Astrocyte (in vitro differentiated cells and primary cell): ENCODE results near the gene REEP6. TPM values are rescaled to one million over a fixed set of nuclear protein-coding genes. Genes with fewer than 3 reads are reported as not detected.
"Not testable (repeated sequence)": the region's sequence is repeated elsewhere in the genome, so short reads cannot be mapped to it uniquely, and the experiment has no call there.

Experiments used
- DNase-seq: peaks from one replicate; pipeline ENCODE4 v3.0.0-alpha.2; 2010; ENCODE audit warnings: low read depth
- FAIRE-seq: peaks from 2 replicates; lab custom pipeline; 2011; peaks lifted over from hg19 to GRCh38; lab: Jason Lieb, UNC
- H2AFZ ChIP-seq: 2 replicates; pipeline ENCODE4 v1.6.0; 2012; ENCODE audit warnings: low read depth, low read length, inconsistent platforms
- H3K27ac ChIP-seq: 2 replicates; pipeline ENCODE4 v1.5.1; 2011; ENCODE audit warnings: low read depth, low read length, inconsistent platforms
- H3K27me3 ChIP-seq: 2 replicates; pipeline ENCODE4 v1.6.0; 2011; ENCODE audit warnings: low read length, inconsistent platforms; ENCODE audit not compliant: insufficient read depth
- H3K36me3 ChIP-seq: 2 replicates; pipeline ENCODE4 v1.5.1; 2011; ENCODE audit warnings: low read length, inconsistent platforms; ENCODE audit not compliant: insufficient read depth
- H3K4me1 ChIP-seq: 2 replicates; pipeline ENCODE4 v1.5.1; 2011; ENCODE audit warnings: low read length, inconsistent platforms; ENCODE audit not compliant: insufficient read depth
- H3K4me2 ChIP-seq: 2 replicates; pipeline ENCODE4 v1.6.0; 2012; ENCODE audit warnings: low read length, inconsistent platforms
- H3K4me3 ChIP-seq: 2 replicates; pipeline ENCODE4 v1.5.1; 2011; ENCODE audit warnings: low read depth, mild to moderate bottlenecking, low read length, inconsistent platforms; ENCODE audit not compliant: insufficient read depth
- H3K79me2 ChIP-seq: 2 replicates; pipeline ENCODE4 v1.6.0; 2012; ENCODE audit warnings: mild to moderate bottlenecking, low read length, inconsistent platforms; ENCODE audit not compliant: insufficient read depth
- H3K9ac ChIP-seq: 2 replicates; pipeline ENCODE4 v1.6.0; 2012; ENCODE audit warnings: mild to moderate bottlenecking, low read length, inconsistent platforms
- H3K9me3 ChIP-seq: 2 replicates; pipeline ENCODE4 v1.5.1; 2012; ENCODE audit warnings: low read depth, mild to moderate bottlenecking, low read length, inconsistent platforms; ENCODE audit not compliant: insufficient read depth
- H4K20me1 ChIP-seq: 2 replicates; pipeline ENCODE4 v1.6.0; 2012; ENCODE audit warnings: low read length, inconsistent platforms; ENCODE audit not compliant: insufficient read depth
- H3K27ac Mint-ChIP-seq: one replicate; pipeline ENCODE4 v1.8.0; 2021; ENCODE audit warnings: mild to moderate bottlenecking, mixed read lengths; ENCODE audit not compliant: unreplicated experiment
- H3K27me3 Mint-ChIP-seq: one replicate; pipeline ENCODE4 v1.8.0; 2021; ENCODE audit warnings: low read depth, mixed read lengths; ENCODE audit not compliant: unreplicated experiment
- H3K36me3 Mint-ChIP-seq: one replicate; pipeline ENCODE4 v1.8.0; 2021; ENCODE audit warnings: low read depth, mixed read lengths; ENCODE audit not compliant: unreplicated experiment
- H3K4me1 Mint-ChIP-seq: one replicate; pipeline ENCODE4 v1.8.0; 2021; ENCODE audit warnings: low read depth, mixed read lengths; ENCODE audit not compliant: unreplicated experiment
- H3K4me3 Mint-ChIP-seq: one replicate; pipeline ENCODE4 v1.8.0; 2021; ENCODE audit warnings: mild to moderate bottlenecking, moderate library complexity, mixed read lengths; ENCODE audit not compliant: unreplicated experiment
- H3K9me3 Mint-ChIP-seq: one replicate; pipeline ENCODE4 v1.8.0; 2021; ENCODE audit warnings: mild to moderate bottlenecking, mixed read lengths; ENCODE audit not compliant: unreplicated experiment
- CTCF ChIP-seq: IDR thresholded peaks from 2 replicates; pipeline ENCODE4 v1.5.1; 2011; ENCODE audit warnings: low read depth, mild to moderate bottlenecking, inconsistent platforms, low read length, moderate library complexity; ENCODE audit not compliant: insufficient read depth
- EZH2 ChIP-seq: IDR thresholded peaks from 2 replicates; pipeline ENCODE4 v1.6.1; 2012; ENCODE audit warnings: mild to moderate bottlenecking, low read length, inconsistent platforms; ENCODE audit not compliant: insufficient read depth
- total RNA-seq: library from RNA; stranded (reverse); gene quantifications from 2 replicates; pipeline ENCODE4 v1.2.1, GENCODE V29; 2021

The REEP6 gene
- total RNA-seq, 1 donor from 2014 or later: 5.7 TPM

GRCh38 chr19:1534972-1535371 lies 44.0 kb downstream of the REEP6 start:
- H3K4me1 Mint-ChIP-seq: no peaks in the 10 kb centered on the region
- H3K4me3 Mint-ChIP-seq: no peak overlapping the region
- Histone ChIP-seq H3K79me2 (no peaks in the 10 kb centered on the region), H4K20me1 (no peaks in the 10 kb centered on the region), H3K9ac (no peak overlapping the region), H2AFZ (no peak overlapping the region), H3K4me1 (no peaks in the 10 kb centered on the region), H3K36me3 (no peaks in the 10 kb centered on the region), H3K4me2 (no peak overlapping the region), H3K27ac (no peak overlapping the region), H3K9me3 (peaks cover 2% of the 10 kb centered on the region), H3K4me3 (no peak overlapping the region), H3K27me3 (no peaks in the 10 kb centered on the region)
- TF ChIP-seq EZH2: no peak
- no peak for TF ChIP-seq CTCF
- H3K27ac Mint-ChIP-seq: no peak overlapping the region
- no peaks in the 10 kb centered on the region for H3K9me3 Mint-ChIP-seq
- DNase-seq (no peak), FAIRE-seq (no peak)
- H3K27me3 Mint-ChIP-seq: peaks cover 12% of the 10 kb centered on the region
- H3K36me3 Mint-ChIP-seq: peaks cover 1% of the 10 kb centered on the region

- not testable (repeated sequence) for H3K36me3 Mint-ChIP-seq, H2AFZ ChIP-seq, DNase-seq, H3K27me3 ChIP-seq, H3K36me3 ChIP-seq, H3K27ac ChIP-seq, H3K4me1 ChIP-seq, H3K9me3 ChIP-seq, H3K4me3 ChIP-seq, H3K27ac Mint-ChIP-seq, H4K20me1 ChIP-seq, H3K4me3 Mint-ChIP-seq, H3K4me1 Mint-ChIP-seq, FAIRE-seq, H3K9ac ChIP-seq, H3K9me3 Mint-ChIP-seq, H3K4me2 ChIP-seq, H3K79me2 ChIP-seq
- peaks cover 15% of the 10 kb centered on the region for H3K27me3 Mint-ChIP-seq
These were observed 44.7 kb downstream of the REEP6 start for GRCh38 chr19:1535699-1536098.

- FAIRE-seq: no peak
- H3K4me3 Mint-ChIP-seq: no peak overlapping the region
- no peaks in the 10 kb centered on the region for H3K9me3 Mint-ChIP-seq
- peak overlapping the region; percentile 34 for H3K27ac Mint-ChIP-seq
- H4K20me1 ChIP-seq: no peaks in the 10 kb centered on the region
- H3K4me3 ChIP-seq: no peak overlapping the region
- H3K27ac ChIP-seq: no peak overlapping the region
- no peaks in the 10 kb centered on the region for H3K79me2 ChIP-seq
- DNase-seq: no peak
- no peaks in the 10 kb centered on the region for H3K36me3 ChIP-seq
- no peak overlapping the region for H2AFZ ChIP-seq
- no peaks in the 10 kb centered on the region for H3K27me3 ChIP-seq
- TF ChIP-seq CTCF (no peak), EZH2 (no peak)
- H3K9ac ChIP-seq: no peak overlapping the region
- H3K4me1 ChIP-seq: no peaks in the 10 kb centered on the region
- H3K36me3 Mint-ChIP-seq: no peaks in the 10 kb centered on the region
- no peaks in the 10 kb centered on the region for H3K4me1 Mint-ChIP-seq
- H3K4me2 ChIP-seq: peak overlapping the region; percentile 54
- peaks cover 2% of the 10 kb centered on the region for H3K9me3 ChIP-seq
- H3K27me3 Mint-ChIP-seq: peaks cover 19% of the 10 kb centered on the region
These were observed 48.0 kb downstream of the REEP6 start for GRCh38 chr19:1538978-1539377.

- not testable (repeated sequence) for H3K27ac Mint-ChIP-seq, H3K9me3 ChIP-seq, H3K9me3 Mint-ChIP-seq, H3K4me3 Mint-ChIP-seq, H3K4me3 ChIP-seq, H2AFZ ChIP-seq, H3K9ac ChIP-seq, H3K4me1 ChIP-seq, H3K27ac ChIP-seq, H4K20me1 ChIP-seq, H3K79me2 ChIP-seq, DNase-seq, FAIRE-seq, H3K4me1 Mint-ChIP-seq, H3K36me3 ChIP-seq, H3K36me3 Mint-ChIP-seq, H3K4me2 ChIP-seq, H3K27me3 ChIP-seq
- peaks cover 19% of the 10 kb centered on the region for H3K27me3 Mint-ChIP-seq
These were observed 48.8 kb downstream of the REEP6 start for GRCh38 chr19:1539749-1540148.
